Activated T-helper 17 cell treated with anti-CD3 and anti-CD28 coated beads, Interleukin-2, amount 50 U/mL, for 72 hours (primary cell): ENCODE measurements around the gene DOCK4. TPM values are rescaled to one million over a fixed set of nuclear protein-coding genes. Genes with fewer than 3 reads are reported as not detected.
"Not testable (repeated sequence)": the region's sequence is repeated elsewhere in the genome, so short reads cannot be mapped to it uniquely, and the experiment has no call there.

Experiments
- ATAC-seq: fragments of 150-1000 bp; cut with Tn5 transposase; replicated peaks from 2 replicates; pipeline ENCODE4 v1.10.0; 2021; ENCODE audit warnings: mild to moderate bottlenecking, moderate library complexity
- H3K27ac Mint-ChIP-seq: one replicate; pipeline ENCODE4 v1.8.0; 2022; ENCODE audit warnings: mixed read lengths
- H3K27me3 Mint-ChIP-seq: one replicate; pipeline ENCODE4 v1.8.0; 2022; ENCODE audit warnings: mixed read lengths
- H3K36me3 Mint-ChIP-seq: one replicate; pipeline ENCODE4 v1.8.0; 2022; ENCODE audit warnings: low read depth, mild to moderate bottlenecking, mixed read lengths
- H3K4me1 Mint-ChIP-seq: one replicate; pipeline ENCODE4 v1.8.0; 2022; ENCODE audit warnings: mixed read lengths
- H3K4me3 Mint-ChIP-seq: one replicate; pipeline ENCODE4 v1.8.0; 2022; ENCODE audit warnings: mild to moderate bottlenecking, mixed read lengths
- H3K9me3 Mint-ChIP-seq: one replicate; pipeline ENCODE4 v1.8.0; 2022; ENCODE audit warnings: mixed read lengths
- total RNA-seq, 2 donors: library from RNA; stranded (reverse); gene quantifications; one replicate each; pipeline ENCODE4 v1.2.3, GENCODE V29; 2022

DOCK4 gene
- 1 to 10 TPM in 1 of 2 donors, under 1 TPM in 1; 0.50 to 1.5 TPM for total RNA-seq

- Mint-ChIP-seq H3K27ac (peak within 1 kb of the TSS; percentile 95), H3K36me3 (no peaks in the 10 kb centered on the region), H3K9me3 (no peaks in the 10 kb centered on the region), H3K27me3 (peaks cover 30% of the 10 kb centered on the region), H3K4me3 (peak within 1 kb of the TSS; percentile 96), H3K4me1 (peaks cover 24% of the 10 kb centered on the region)
- ATAC-seq = peak; percentile 94
These were observed at the start of gene DOCK4, which contains the start of gene ZNF277 for GRCh38 chr7:112206238-112206990. Gene DOCK4 (minus strand): TSS chr7:112206399. CDS start chr7:112206138, 261 bp downstream. Gene ZNF277 (plus strand): TSS chr7:112206695. CDS start chr7:112206717, 22 bp downstream.

DNA sequence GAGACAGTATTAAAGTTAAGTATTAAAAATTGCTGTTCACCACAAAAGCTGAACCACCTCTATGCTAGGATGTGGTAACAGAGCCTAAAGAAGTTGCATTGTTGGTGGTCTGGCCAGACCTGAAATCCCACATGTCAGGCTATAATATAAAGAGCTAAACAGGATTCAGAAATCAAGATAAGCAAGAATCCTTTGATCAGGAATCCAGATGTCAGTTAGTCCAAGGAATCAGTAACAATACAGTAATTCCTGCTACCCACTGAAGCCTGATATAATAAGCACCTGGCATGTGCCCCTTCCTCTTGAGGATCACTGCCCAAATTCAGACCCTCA is 49.2 kb upstream of the DOCK4 start:
- no peak for ATAC-seq
- Mint-ChIP-seq H3K4me3 (no peak overlapping the region), H3K27me3 (no peaks in the 10 kb centered on the region), H3K36me3 (no peaks in the 10 kb centered on the region), H3K27ac (no peak overlapping the region), H3K9me3 (no peaks in the 10 kb centered on the region), H3K4me1 (peaks cover 5% of the 10 kb centered on the region)

DNA sequence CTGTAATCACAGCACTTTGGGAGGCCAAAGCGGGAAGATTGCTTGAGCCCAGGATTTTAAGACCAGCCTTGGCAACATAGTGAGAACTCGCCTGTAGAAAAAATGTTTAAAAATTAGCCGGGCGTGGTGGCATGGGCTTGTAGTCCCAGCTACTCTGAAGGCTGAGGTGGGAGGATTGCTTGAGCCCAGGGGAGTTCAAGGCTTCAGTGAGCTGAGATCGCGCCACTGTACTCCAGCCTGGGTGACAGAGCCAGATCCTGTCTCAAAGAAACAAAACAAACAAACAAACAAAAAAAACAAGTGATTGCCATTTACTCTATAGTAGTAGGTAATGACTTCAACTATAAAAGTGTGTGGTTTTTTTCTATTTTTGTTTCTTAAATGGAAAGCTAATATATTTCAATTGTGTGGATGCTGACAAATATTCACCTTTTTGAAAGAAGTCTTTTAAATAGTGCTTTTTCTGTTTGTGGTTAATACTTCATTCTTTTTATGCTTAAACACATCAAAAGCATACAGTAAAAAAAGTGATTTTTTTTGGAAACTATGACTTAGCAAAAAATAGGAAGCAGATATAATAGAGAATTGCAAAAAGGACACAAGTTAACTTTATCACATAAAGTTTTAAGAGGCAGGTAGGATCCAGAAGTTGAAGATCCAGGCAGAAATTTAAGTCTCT is 48.6 kb upstream of the DOCK4 start:
- no peak for ATAC-seq
- no peaks in the 10 kb centered on the region for H3K36me3 Mint-ChIP-seq
- no peak overlapping the region for H3K4me3 Mint-ChIP-seq
- H3K4me1 Mint-ChIP-seq = peaks cover 5% of the 10 kb centered on the region
- H3K9me3 Mint-ChIP-seq = no peaks in the 10 kb centered on the region
- H3K27ac Mint-ChIP-seq = no peak overlapping the region
- no peaks in the 10 kb centered on the region for H3K27me3 Mint-ChIP-seq

DNA sequence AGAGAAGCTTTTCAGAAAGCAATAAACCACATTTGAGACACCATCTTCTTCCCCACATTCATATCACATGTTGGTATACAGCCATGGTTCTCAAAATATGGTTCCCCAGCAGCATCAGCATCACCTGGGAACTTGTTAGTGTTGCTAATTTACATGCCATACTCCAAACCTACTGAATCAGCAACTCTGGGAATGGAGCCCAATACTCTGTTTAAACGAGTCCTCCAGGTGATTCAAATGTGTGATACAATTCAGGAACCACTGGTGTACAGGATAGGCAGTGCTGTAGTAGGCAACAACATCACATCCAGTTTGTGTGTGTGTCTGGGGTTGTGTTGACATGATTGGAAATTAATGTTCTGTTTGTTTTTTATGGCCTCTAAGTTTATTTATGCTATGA is 48.0 kb upstream of the DOCK4 start:
- ATAC-seq = no peak
- H3K4me1 Mint-ChIP-seq = peaks cover 5% of the 10 kb centered on the region
- no peaks in the 10 kb centered on the region for H3K36me3 Mint-ChIP-seq
- H3K9me3 Mint-ChIP-seq = no peaks in the 10 kb centered on the region
- H3K27ac Mint-ChIP-seq = no peak overlapping the region
- H3K27me3 Mint-ChIP-seq = no peaks in the 10 kb centered on the region
- H3K4me3 Mint-ChIP-seq = no peak overlapping the region

GRCh38 chr7:112252691-112253090 is 46.5 kb upstream of the DOCK4 start:
- Mint-ChIP-seq H3K9me3 (no peaks in the 10 kb centered on the region), H3K36me3 (no peaks in the 10 kb centered on the region), H3K27ac (no peak overlapping the region), H3K27me3 (no peaks in the 10 kb centered on the region), H3K4me3 (no peak overlapping the region), H3K4me1 (peaks cover 5% of the 10 kb centered on the region)
- no peak for ATAC-seq

- Mint-ChIP-seq H3K9me3 (no peaks in the 10 kb centered on the region), H3K27ac (no peak overlapping the region), H3K4me3 (no peak overlapping the region), H3K27me3 (no peaks in the 10 kb centered on the region), H3K4me1 (peaks cover 5% of the 10 kb centered on the region), H3K36me3 (no peaks in the 10 kb centered on the region)
- ATAC-seq = no peak
These were observed 45.9 kb upstream of the DOCK4 start for GRCh38 chr7:112252141-112252540.

DNA sequence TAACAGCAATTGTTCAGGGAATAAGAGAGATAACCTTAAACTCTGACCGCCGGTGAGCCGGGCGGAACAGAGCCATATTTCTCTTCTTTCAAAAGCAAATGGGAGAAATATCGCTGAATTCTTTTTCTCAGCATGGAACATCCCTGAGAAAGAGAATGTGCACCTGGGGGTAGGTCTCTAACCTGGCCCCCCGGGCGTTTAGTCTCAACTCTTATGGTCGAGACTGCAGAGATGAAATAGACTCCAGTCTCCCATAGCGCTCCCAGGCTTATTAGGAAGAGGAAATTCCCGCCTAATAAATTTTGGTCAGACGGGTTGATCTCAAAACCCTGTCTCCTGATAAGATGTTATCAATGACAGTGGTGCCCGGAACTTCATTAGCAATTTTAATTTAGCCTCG is 43.8 kb upstream of the DOCK4 start:
- not testable (repeated sequence) for H3K9me3 Mint-ChIP-seq, H3K27ac Mint-ChIP-seq, H3K4me3 Mint-ChIP-seq, ATAC-seq, H3K27me3 Mint-ChIP-seq, H3K4me1 Mint-ChIP-seq, H3K36me3 Mint-ChIP-seq

DNA sequence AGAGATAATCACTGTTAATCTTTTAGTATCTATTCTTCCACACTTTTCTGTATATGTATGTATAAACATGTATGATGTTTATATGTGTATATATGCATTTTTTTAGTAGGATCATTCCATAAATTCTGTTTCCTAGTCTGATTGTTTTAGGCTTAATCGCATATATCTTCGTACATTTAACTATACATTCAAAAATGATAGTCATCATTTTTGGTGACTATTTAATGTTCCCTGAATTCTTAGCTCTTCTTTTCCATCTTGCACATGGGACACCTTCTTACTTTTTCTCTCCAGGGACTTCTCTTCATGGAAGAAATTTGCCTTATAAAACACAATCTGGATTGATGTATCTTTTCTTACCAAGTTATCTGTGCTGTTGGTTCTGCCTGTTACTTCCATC is 42.4 kb upstream of the DOCK4 start:
- H3K27ac Mint-ChIP-seq = no peak overlapping the region
- H3K27me3 Mint-ChIP-seq = no peaks in the 10 kb centered on the region
- H3K9me3 Mint-ChIP-seq = no peaks in the 10 kb centered on the region
- H3K4me1 Mint-ChIP-seq = peaks cover 5% of the 10 kb centered on the region
- ATAC-seq = no peak
- H3K36me3 Mint-ChIP-seq = no peaks in the 10 kb centered on the region
- no peak overlapping the region for H3K4me3 Mint-ChIP-seq

DNA sequence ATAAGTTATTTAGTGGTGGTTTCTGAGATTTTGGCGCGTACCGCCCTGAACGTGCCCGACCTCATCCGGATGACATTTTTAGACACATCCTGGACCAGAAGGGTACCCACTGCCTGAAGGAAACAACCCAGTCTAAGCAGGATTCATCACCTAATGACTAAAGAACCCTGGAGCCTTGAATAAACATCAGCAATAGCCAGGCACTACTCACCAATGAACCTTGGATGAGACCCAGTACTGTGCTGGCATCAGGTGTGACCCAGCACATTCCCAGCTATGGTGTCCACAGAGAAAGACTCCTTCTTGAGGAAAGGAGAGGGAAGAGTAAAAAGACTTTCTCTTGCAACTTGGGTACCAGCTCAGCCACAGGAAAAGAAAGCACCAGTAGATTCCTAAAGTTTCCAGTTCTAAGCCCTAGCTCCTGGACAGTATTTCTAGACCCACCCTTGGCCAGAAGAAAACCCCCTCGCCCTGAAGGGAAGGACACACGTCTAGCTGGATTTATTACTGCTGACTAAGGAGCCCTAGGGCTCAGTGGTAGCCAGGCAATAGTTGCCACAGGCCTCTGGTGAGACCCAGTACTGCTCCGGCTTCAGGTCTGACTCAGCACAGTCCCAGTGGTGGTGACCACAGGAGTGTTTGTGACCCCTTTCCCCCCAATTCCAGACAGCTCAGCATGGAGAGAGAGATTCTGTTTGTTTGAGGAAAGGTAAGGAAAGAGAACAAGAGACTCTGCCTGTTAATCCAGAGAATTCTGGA is 32.8 kb upstream of the DOCK4 start:
- Mint-ChIP-seq H3K4me1 (peaks cover 5% of the 10 kb centered on the region), H3K27me3 (no peaks in the 10 kb centered on the region)

GRCh38 chr7:112238330-112238729 is 32.1 kb upstream of the DOCK4 start:
- no peaks in the 10 kb centered on the region for H3K27me3 Mint-ChIP-seq
- ATAC-seq = no peak
- no peaks in the 10 kb centered on the region for H3K36me3 Mint-ChIP-seq
- peaks cover 10% of the 10 kb centered on the region for H3K9me3 Mint-ChIP-seq
- peaks cover 5% of the 10 kb centered on the region for H3K4me1 Mint-ChIP-seq
- H3K4me3 Mint-ChIP-seq = no peak overlapping the region
- no peak overlapping the region for H3K27ac Mint-ChIP-seq

More for the DNA sequence above, 32.8 kb upstream of the DOCK4 start:
- no peak overlapping the region for H3K4me3 Mint-ChIP-seq
- H3K9me3 Mint-ChIP-seq = peaks cover 10% of the 10 kb centered on the region
- no peak for ATAC-seq
- no peaks in the 10 kb centered on the region for H3K36me3 Mint-ChIP-seq
- no peak overlapping the region for H3K27ac Mint-ChIP-seq

DNA sequence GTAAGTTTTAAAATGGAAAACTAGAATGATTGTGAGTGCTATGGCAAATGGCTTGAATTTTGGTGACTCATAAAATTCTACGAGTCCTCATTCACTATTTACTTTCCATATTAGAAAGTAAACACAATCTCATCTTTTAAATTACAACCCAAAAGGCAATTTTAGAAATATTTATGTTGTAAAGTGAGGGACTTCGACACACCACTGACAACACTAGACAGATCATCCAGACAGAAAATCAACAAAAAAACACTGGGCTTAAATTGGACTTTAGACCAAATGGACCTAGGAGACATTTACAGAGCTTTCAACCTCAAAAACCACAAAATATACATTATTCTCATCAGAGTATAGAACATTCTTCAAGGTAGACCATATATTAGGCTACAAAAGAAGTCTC is 30.4 kb upstream of the DOCK4 start:
- no peaks in the 10 kb centered on the region for H3K27me3 Mint-ChIP-seq
- peaks cover 13% of the 10 kb centered on the region for H3K4me1 Mint-ChIP-seq
- H3K36me3 Mint-ChIP-seq = no peaks in the 10 kb centered on the region
- H3K9me3 Mint-ChIP-seq = peaks cover 14% of the 10 kb centered on the region
- no peak overlapping the region for H3K4me3 Mint-ChIP-seq
- no peak for ATAC-seq
- no peak overlapping the region for H3K27ac Mint-ChIP-seq

- H3K27ac Mint-ChIP-seq = no peak overlapping the region
- no peaks in the 10 kb centered on the region for H3K27me3 Mint-ChIP-seq
- no peaks in the 10 kb centered on the region for H3K36me3 Mint-ChIP-seq
- no peak for ATAC-seq
- H3K9me3 Mint-ChIP-seq = peaks cover 5% of the 10 kb centered on the region
- no peak overlapping the region for H3K4me3 Mint-ChIP-seq
- peaks cover 13% of the 10 kb centered on the region for H3K4me1 Mint-ChIP-seq
These were observed 27.9 kb upstream of the DOCK4 start for GRCh38 chr7:112234147-112234546.

DNA sequence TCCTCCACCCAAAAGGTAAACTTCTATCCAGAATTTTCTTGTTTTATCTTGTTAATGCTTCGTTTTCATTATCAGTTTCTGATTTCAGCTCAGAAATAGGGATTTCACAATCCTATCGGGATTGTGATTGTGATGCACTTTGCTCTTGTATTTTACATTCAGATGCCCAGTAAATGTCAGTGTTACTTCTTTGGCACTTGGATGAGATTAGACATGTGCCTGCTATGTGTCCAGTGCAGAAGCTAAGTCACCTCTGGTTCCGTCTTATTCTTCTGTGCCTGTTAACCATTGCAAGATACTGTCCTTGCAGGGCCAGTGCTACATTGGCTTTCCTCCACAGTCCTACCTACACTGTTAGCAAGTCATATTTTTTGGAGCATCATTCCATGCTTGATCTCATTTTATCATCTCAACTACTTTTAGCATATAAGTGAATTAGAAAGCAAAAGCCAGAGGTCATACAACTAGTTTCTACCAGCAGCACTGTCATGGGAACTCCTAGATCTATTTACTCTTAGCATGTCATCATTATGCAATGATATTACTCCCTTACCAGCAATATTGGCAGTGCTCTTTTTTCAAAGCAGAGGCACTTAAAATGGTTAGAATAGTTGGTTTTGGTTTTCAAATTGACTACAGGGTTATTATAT is 27.0 kb upstream of the DOCK4 start:
- Mint-ChIP-seq H3K4me1 (peaks cover 14% of the 10 kb centered on the region), H3K36me3 (no peaks in the 10 kb centered on the region), H3K4me3 (no peak overlapping the region), H3K27ac (no peak overlapping the region), H3K9me3 (peaks cover 5% of the 10 kb centered on the region), H3K27me3 (no peaks in the 10 kb centered on the region)
- no peak for ATAC-seq

DNA sequence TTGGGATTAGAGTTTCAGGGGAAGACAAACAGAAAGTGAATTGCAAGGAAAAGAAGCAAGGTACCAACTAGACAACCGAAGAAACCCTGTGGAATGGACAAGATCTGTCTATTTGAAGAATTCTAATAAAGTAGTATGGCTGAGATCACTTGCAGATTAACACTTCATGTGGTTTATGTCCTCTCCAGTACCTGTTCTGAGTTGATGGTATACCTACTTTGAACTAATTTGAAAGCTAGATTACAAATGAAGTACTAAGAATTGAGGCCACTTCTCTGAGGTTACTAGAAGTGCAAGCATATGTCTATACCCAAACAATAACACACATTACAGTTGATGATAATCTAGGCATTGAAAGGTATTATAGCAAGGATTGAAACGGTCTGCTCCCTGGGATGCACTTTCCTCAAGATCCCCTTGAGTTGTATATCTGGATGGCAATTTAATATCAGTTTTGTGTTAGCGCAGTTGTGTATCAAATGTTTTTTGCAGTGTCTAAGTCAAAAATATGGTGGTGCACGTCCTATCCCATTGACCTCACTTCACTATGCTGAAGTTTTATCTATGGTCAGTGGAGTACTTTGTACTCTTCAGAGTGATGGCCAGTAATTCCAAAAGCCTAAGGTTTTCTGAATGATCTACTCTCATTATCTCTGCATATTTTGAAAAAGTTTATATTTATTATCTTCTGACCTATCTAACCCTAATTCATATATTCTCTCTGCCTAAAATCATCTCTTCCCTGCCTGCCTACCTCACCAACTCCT is 26.2 kb upstream of the DOCK4 start:
- H3K27ac Mint-ChIP-seq = no peak overlapping the region

More for the DNA sequence above, 26.2 kb upstream of the DOCK4 start:
- Mint-ChIP-seq H3K9me3 (peaks cover 5% of the 10 kb centered on the region), H3K4me3 (no peak overlapping the region), H3K36me3 (no peaks in the 10 kb centered on the region), H3K4me1 (peaks cover 12% of the 10 kb centered on the region), H3K27me3 (no peaks in the 10 kb centered on the region)
- ATAC-seq = no peak
